Right kidney (tissue), 9 donors: ENCODE results near the gene ADAM23.
"Not testable (repeated sequence)": the region's sequence is repeated elsewhere in the genome, so short reads cannot be mapped to it uniquely, and the experiment has no call there.

ENCODE experiments used
- DNase-seq: peaks from one replicate; pipeline ENCODE4 v3.0.0-alpha.2; 2016
- long read RNA-seq, 8 donors: transcript quantifications; one replicate each; lab custom pipeline, GENCODE V29; 2026

The ADAM23 gene
- long read RNA-seq, donor 1, result 0 reads
- long read RNA-seq, donor 2, result 0 reads
- long read RNA-seq, donor 3, result 0 reads
- long read RNA-seq, donor 4, result 0 reads
- long read RNA-seq, donor 5, result 0 reads
- long read RNA-seq, donor 6, result 0 reads
- long read RNA-seq, donor 7, result 0 reads
- long read RNA-seq, donor 8, result 0 reads

GRCh38 chr2:206442833-206443734, at the start of gene ADAM23:
ADAM23 (plus strand) TSS chr2:206443532; CDS start chr2:206443867, 335 bp downstream.
- peak; percentile 52 for DNase-seq

- DNase-seq, result peak; percentile 14
Measured at GRCh38 chr2:206396211-206396610, 47.1 kb upstream of the ADAM23 start.

- not testable (repeated sequence) for DNase-seq
Measured at GRCh38 chr2:206402956-206403569, 40.3 kb upstream of the ADAM23 start.

GRCh38 chr2:206408323-206409320, 34.7 kb upstream of the ADAM23 start:
- DNase-seq, result no peak

GRCh38 chr2:206410714-206411113, 32.6 kb upstream of the ADAM23 start:
- no peak for DNase-seq

DNA sequence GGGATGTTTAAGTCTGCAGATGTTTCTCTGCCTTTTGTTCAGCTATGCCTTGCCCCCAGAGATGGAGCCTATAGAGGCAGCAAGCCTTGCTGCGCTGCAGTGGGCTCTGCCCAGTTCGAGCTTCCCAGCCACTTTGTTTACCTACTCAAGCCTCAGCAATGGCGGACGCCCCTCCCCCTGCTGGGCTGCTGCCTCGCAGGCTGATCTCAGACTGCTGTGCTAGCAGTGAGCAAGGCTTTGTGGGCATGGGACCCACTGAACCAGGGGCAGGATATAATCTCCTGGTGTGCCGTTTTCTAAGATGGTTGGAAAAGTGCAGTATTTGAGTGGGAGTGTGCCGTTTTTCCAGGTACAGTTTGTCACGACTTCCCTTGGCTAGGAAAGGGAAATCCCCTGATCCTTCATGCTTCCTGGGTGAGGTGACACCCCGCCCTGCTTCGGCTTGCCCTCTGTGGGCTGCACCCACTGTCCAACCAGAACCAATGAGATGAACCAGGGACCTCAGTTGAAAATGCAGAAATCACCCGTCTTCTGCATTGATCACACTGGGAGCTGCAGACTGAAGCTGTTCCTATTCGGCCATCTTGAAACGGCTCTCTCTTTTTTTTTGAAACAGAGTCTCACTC, 27.6 kb upstream of the ADAM23 start:
- DNase-seq, result no peak

GRCh38 chr2:206418968-206419367, 24.4 kb upstream of the ADAM23 start:
- DNase-seq, result no peak

DNA sequence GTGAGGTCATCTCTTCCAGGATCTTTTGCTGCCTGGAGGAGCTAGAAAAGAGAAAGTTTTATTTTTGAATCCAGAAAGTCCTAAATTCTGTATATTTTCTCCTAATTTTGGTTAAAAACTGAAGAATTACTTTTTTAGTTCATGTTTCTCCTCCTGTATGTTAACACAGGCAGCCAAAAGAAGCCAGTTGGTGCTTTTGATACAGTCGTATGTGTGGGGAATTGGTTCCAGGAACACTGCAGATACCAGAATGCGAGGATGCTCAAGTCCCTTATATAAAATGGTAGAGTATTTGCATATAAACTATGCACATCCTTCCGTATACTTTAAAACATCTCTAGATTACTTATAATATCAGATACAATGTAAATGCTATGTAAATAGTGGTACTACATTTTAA, 22.6 kb upstream of the ADAM23 start:
- no peak for DNase-seq

- no peak for DNase-seq
Measured at GRCh38 chr2:206422493-206422892, 20.8 kb upstream of the ADAM23 start.

GRCh38 chr2:206423147-206423546, 20.2 kb upstream of the ADAM23 start:
- DNase-seq, result no peak

- DNase-seq, result no peak
Measured at GRCh38 chr2:206424134-206424533, 19.2 kb upstream of the ADAM23 start.

- DNase-seq, result no peak
Measured at GRCh38 chr2:206428783-206429182, 14.5 kb upstream of the ADAM23 start.

GRCh38 chr2:206430452-206430851, 12.9 kb upstream of the ADAM23 start:
- no peak for DNase-seq

DNA sequence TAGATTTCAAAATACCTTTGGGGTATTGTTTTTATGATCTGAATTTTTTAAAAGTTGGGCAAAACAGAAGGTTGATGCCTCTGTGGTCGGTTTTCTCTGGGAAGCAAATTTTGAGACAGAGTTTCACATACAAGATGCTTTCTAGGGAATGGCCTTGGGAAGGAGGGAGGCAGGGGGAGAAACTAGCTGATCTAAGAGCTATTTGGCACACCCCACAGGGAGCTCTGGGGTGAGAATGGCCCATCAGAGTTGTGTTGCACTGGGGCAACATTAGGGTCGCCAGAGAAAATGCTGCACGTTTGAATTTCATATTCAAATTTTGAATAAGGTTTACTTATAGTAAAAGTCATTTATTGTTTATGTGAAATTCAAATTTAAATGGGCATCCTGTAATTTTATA, 11.9 kb upstream of the ADAM23 start:
- DNase-seq, result no peak

- no peak for DNase-seq
Measured at GRCh38 chr2:206432193-206433082, 10.9 kb upstream of the ADAM23 start.

GRCh38 chr2:206433190-206433589, 10.1 kb upstream of the ADAM23 start:
- no peak for DNase-seq

DNA sequence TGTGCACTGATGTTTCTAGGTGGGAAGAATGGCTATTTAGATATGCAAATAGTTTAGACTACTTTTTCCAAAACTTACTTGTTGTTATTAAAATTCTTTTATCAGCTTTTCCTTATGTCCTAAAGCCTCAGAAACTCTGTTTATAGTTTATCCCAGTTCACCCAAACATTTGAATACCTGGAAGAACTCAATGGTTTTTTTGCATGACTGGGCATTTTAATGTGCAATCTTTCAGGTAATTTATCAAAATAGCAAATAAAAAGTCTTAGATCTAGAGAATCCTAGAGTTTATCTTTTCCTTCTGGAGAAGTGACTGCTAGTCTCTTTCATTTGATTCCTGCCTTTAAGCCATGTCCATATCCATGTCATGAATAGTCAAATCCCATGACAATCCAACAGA, 9.6 kb upstream of the ADAM23 start:
- no peak for DNase-seq

DNA sequence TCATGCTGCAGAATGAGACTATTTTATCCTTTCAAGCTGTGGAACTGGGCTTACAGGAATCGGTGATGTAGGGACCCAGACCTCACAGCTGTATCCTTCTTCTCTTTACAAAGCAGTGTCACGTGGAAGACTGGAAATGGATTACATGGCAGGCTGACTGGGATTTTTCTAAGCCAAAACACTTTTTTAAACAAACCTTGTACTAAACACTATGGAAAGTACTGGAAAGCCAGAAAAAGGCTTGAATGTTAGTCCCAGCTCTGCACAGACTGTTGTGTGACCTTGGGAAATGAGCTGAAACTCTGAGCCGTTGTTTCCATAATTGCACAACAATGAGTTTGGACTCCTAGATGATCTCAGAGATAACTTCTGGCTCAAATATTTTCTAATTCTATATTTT, 7.6 kb upstream of the ADAM23 start:
- no peak for DNase-seq

DNA sequence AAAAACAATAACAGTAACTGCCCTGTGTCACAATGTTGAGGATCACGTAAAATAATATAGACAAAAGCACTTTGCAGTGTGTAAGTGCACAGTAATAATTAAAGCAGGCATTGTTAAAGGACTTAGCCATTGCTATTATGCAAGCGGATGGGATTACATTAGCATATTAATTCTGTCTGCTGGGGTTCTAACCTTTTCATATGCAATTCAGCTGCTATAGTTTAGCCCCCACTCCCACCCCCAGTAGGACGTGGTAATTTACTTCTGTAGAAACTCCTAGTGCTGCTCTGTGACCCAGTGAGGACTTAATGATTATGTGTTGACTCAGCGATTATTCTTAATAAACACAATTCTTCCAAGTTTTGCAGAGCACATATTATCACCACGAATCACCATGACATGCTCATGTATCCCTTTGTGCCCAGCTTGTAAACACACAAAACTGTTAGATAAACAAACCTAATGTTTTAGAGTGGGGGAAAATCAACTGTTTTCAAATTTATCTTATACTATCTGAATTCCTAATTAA, 5.1 kb upstream of the ADAM23 start:
- DNase-seq, result no peak

DNA sequence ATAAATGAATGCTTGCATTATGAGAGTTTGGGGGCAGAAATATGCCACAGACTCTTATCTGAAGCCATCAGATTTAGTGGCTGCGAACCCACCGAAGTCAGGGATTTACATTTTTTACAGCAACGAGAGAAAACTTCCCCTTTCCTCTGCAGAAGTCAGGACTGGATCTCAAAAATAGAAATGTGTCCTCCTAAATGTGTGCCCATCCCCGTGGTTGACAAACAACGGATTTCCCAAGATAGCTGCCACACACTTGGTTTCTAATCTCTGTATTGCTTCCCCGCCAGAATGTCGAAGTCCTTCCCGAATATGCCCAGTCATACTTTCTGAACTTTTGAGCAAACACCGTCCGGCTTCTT, 879 bp upstream of the ADAM23 start:
- DNase-seq, result no peak
